ENCODE data around the gene SRRM1.

Gene SRRM1

DNA sequence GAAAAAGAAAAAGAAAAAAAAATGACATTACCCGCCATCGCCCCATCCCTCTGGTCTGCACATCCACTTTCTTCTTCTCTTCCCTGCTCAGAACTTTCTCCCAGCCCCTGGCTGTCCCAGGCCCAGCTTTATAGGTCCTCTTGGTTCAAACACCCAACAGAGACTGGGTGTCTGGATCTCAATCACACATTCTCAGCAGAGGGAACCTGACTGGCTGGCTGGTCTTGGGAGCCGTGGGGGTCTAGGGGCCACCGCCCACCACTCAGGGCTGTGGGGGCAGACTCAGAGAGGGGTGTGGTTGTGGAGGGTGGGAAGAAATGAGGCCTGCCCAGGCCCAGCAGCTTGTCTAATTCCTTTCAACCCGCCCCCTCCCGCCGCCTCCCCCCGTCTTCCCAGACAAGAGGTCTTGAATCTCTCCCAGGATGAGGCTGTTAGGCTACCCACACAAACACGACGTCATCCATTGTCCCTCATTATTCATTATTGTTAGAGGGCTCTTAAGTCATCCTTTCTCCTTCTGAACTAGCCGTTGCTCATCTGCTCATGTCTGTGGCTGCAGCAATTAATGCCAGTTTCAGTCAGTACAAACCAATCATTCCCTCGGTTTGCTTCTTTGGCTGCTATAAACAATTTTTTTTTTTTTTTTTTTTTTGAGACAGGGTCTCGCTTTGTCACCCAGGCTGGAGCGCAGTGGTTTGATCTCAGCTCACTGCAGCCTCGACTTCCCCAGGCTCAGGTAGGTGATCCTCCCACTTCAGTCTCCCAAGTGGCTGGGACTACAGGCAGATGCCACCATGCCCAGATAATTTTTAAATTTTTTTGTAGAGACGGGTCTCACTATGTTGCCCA, 61.5 kb downstream of the SRRM1 start:
- peak overlapping the region; percentile 59 for H3K27ac ChIP-seq

DNA sequence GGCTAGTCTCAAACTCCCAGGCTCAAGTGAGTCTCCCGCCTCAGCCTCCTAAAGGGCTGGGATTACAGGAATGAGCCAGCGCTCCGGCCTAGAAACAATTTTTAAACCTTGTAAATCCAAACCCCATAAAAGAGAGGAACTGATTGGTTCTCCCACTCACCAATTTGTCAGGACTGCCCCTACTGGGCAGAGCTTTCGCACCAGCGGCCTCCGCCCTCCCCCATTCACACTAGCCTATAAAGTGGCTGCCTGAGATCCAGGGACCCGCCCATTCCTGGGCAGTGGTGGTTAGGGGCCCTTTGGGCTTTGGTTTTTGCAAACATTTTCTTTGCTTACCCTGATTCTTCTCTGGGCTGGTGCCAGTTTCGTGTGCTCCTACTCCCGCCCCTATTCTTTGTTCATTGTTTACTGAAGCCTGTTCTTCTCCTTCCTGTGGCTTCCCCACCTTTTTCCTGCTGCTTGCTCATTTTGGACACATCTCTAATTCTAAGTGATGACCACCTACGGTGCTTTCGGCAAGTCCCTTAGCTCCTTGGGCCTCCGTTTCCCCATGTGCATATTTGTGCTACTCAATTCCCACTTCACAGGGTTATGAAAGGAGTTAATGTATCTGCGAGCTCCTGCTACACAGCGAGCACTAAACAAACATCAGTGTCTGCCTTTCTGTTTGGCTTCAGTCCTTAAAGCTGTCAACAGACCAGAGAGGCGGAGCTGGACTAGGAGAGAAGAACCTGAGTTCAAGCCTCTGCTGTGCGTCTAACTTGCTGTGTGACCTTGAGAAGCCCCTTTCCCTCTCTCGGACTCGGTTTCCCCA, 62.4 kb downstream of the SRRM1 start:
- H3K27ac ChIP-seq: peak overlapping the region; percentile 59

More for the DNA sequence above, 61.5 kb downstream of the SRRM1 start:
- TF ChIP-seq, protein P1, sequence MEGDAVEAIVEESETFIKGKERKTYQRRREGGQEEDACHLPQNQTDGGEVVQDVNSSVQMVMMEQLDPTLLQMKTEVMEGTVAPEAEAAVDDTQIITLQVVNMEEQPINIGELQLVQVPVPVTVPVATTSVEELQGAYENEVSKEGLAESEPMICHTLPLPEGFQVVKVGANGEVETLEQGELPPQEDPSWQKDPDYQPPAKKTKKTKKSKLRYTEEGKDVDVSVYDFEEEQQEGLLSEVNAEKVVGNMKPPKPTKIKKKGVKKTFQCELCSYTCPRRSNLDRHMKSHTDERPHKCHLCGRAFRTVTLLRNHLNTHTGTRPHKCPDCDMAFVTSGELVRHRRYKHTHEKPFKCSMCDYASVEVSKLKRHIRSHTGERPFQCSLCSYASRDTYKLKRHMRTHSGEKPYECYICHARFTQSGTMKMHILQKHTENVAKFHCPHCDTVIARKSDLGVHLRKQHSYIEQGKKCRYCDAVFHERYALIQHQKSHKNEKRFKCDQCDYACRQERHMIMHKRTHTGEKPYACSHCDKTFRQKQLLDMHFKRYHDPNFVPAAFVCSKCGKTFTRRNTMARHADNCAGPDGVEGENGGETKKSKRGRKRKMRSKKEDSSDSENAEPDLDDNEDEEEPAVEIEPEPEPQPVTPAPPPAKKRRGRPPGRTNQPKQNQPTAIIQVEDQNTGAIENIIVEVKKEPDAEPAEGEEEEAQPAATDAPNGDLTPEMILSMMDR (conservative IDR thresholded peaks at IDR 0.05): no peak
- TF ChIP-seq ZFX (IDR thresholded peaks at IDR 0.05): no peak

DNA sequence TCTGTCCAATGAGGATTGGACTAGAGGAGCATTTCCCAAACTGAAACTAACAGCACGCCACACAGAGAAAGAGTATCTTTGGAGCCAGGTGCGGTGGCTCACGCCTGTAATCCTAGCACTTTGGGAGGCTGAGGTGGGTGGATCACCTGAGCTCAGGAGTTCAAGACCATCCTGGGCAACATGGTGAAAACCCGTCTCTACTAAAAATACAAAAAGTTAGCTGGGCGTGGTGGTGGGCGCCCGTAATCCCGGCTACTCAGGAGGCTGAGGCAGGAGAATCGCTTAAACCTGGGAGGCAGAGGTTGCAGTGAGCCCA, 62.9 kb downstream of the SRRM1 start:
- peak overlapping the region; percentile 59 for H3K27ac ChIP-seq

More for the DNA sequence above, 62.4 kb downstream of the SRRM1 start:
- no peak for TF ChIP-seq ZFX (IDR thresholded peaks at IDR 0.05)
- TF ChIP-seq, protein P1 (conservative IDR thresholded peaks at IDR 0.05): no peak

- TF ChIP-seq ZFX (IDR thresholded peaks at IDR 0.05): no peak
- TF ChIP-seq, protein P1 (conservative IDR thresholded peaks at IDR 0.05): no peak
- no peak overlapping the region for H3K27ac ChIP-seq
Observed at GRCh38 chr1:24707687-24708086, 64.6 kb downstream of the SRRM1 start.

GRCh38 chr1:24708938-24709337, 65.8 kb downstream of the SRRM1 start:
- TF ChIP-seq, protein P1 (conservative IDR thresholded peaks at IDR 0.05): no peak
- TF ChIP-seq ZFX (IDR thresholded peaks at IDR 0.05): no peak
- H3K27ac ChIP-seq: no peak overlapping the region

- TF ChIP-seq ZFX (IDR thresholded peaks at IDR 0.05): no peak
- TF ChIP-seq, protein P1 (conservative IDR thresholded peaks at IDR 0.05): no peak
Observed at GRCh38 chr1:24709791-24710441, 66.8 kb downstream of the SRRM1 start.

DNA sequence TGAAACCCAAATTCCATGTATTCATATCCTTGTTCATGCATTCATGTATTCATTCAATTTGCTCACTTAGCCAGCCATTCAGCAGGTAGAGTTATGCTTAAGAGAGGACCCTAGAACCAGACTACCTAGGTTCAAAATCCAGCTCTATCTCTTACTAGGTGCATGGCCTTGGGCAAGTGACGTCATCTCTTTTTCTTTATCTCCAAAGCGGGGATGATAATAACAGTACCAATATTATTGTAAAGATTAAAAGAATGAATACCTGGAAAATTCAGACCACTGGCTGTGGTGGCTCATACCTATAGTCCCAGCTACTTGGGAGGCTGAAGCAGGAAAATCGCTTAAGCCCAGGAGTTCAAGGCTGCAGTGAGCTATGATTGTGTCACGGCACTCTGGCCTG, 68.2 kb downstream of the SRRM1 start:
- H3K27ac ChIP-seq: no peak overlapping the region
- TF ChIP-seq, protein P1 (conservative IDR thresholded peaks at IDR 0.05): no peak
- no peak for TF ChIP-seq ZFX (IDR thresholded peaks at IDR 0.05)

More at GRCh38 chr1:24709791-24710441, 66.8 kb downstream of the SRRM1 start:
- no peak overlapping the region for H3K27ac ChIP-seq

Measured in C4-2B (cell line).